GM12878 (cell line): Measurements from ENCODE around the gene TRIP12. TPM values are rescaled to one million over a fixed set of nuclear protein-coding genes. Genes with fewer than 3 reads are reported as not detected.
A peak's percentile ranks its signal among the peaks of the same experiment; 100 is the strongest.

ENCODE experiments used
- ATAC-seq: fragments of 200-7000 bp; cut with Tn5 transposase; 3 replicates; pipeline ENCODE4 v1.9.1; 2020; ENCODE audit warnings: mild to moderate bottlenecking, moderate library complexity
- BruUV-seq: library from RNA; stranded (reverse); fragments of 400-500 nt; replicated peaks from 2 replicates; lab custom pipeline; 2021; lab: Mats Ljungman, UMichigan
- CTCF ChIA-PET: fragments of 300-600 bp; sonication (Branson Sonifier 250); formaldehyde crosslinking; extraction: SDS; loops from one replicate; lab custom pipeline; 2021; ENCODE audit warnings: inconsistent platforms; lab: Yijun Ruan, JAX
- POLR2A ChIA-PET: fragments of 350-600 bp; formaldehyde crosslinking; extraction: SDS; loops from one replicate; lab custom pipeline; 2021; ENCODE audit warnings: inconsistent platforms; lab: Charles Lee
- RAD21 ChIA-PET: fragments of 300-600 bp; sonication (Branson Sonifier 250); formaldehyde crosslinking; loops from one replicate; lab custom pipeline; 2023; ENCODE audit warnings: antibody characterized with exemption; ENCODE audit not compliant: unreplicated experiment; lab: Charles Lee
- SMC1A ChIA-PET: fragments of 300-600 bp; sonication (Branson Sonifier 250); formaldehyde crosslinking; loops from one replicate; lab custom pipeline; 2023; ENCODE audit not compliant: unreplicated experiment, uncharacterized antibody; lab: Charles Lee
- DNase-seq: peaks from one replicate; pipeline ENCODE4 v3.0.0-alpha.2; 2011; ENCODE audit warnings: low read depth, low spot score
- FAIRE-seq: peaks from 3 replicates; lab custom pipeline; 2011; peaks lifted over from hg19 to GRCh38; lab: Jason Lieb, UNC
- H2AFZ ChIP-seq: 2 replicates; pipeline ENCODE4 v1.6.0; 2011; ENCODE audit warnings: low read depth, low read length, control low read depth; ENCODE audit not compliant: control insufficient read depth
- H3K27ac ChIP-seq: 2 replicates; pipeline ENCODE4 v1.5.1; 2011; ENCODE audit warnings: control low read depth; ENCODE audit not compliant: control insufficient read depth, insufficient read depth
- H3K27me3 ChIP-seq, 2 experiments: replicated peaks in 1 of 2; 2 replicates each; pipeline versions ENCODE4 v1.6.0 to v1.6.1; 2011; ENCODE audit warnings: low read length in 1 of 2; ENCODE audit not compliant: control insufficient read depth in 2 of 2, insufficient read depth in 2 of 2
- H3K36me3 ChIP-seq, 2 experiments: 2 replicates each; pipeline ENCODE4 v1.5.1; 2011; ENCODE audit warnings: low read length in 1 of 2; ENCODE audit not compliant: control insufficient read depth in 2 of 2, insufficient read depth in 2 of 2
- H3K4me1 ChIP-seq: 2 replicates; pipeline ENCODE4 v1.6.1; 2011; ENCODE audit warnings: mild to moderate bottlenecking, low read length, moderate library complexity, mixed read lengths; ENCODE audit not compliant: control insufficient read depth, insufficient read depth
- H3K4me2 ChIP-seq: 2 replicates; pipeline ENCODE4 v1.6.0; 2011; ENCODE audit warnings: control low read depth; ENCODE audit not compliant: control insufficient read depth, insufficient read depth
- H3K4me3 ChIP-seq: fragments of 200-600 bp; sonication (generic); 2 replicates; pipeline ENCODE4 v1.5.1; 2016
- H3K79me2 ChIP-seq: 2 replicates; pipeline ENCODE4 v1.6.0; 2011; ENCODE audit warnings: low read length; ENCODE audit not compliant: control insufficient read depth, insufficient read depth
- H3K9ac ChIP-seq: 2 replicates; pipeline ENCODE4 v1.8.0; 2011; ENCODE audit warnings: low read length, control low read depth, mixed read lengths; ENCODE audit not compliant: control insufficient read depth, insufficient read depth
- H3K9me3 ChIP-seq: replicated peaks from 3 replicates; pipeline ENCODE4 v1.5.1; 2011; ENCODE audit warnings: mild to moderate bottlenecking, low read length; ENCODE audit not compliant: control insufficient read depth, insufficient read depth
- H4K20me1 ChIP-seq: 2 replicates; pipeline ENCODE4 v1.6.0; 2011; ENCODE audit not compliant: control insufficient read depth, insufficient read depth
- BCL11A ChIP-seq: IDR thresholded peaks from 2 replicates; pipeline ENCODE4 v1.6.1; 2011; ENCODE audit warnings: low read depth, low read length
- MEF2B ChIP-seq: fragments of 450-650 bp; IDR thresholded peaks from 2 replicates; pipeline ENCODE4 v1.6.1; 2018; ENCODE audit warnings: mild to moderate bottlenecking, moderate library complexity; ENCODE audit not compliant: partially characterized antibody, poor library complexity, severe bottlenecking
- PAX5 ChIP-seq: IDR thresholded peaks from 2 replicates; pipeline ENCODE4 v1.6.1; 2011; ENCODE audit warnings: low read depth, low read length, borderline replicate concordance
- PML ChIP-seq: IDR thresholded peaks from 2 replicates; pipeline ENCODE4 v1.6.1; 2012; ENCODE audit warnings: low read length, inconsistent platforms
- SMAD1 ChIP-seq: fragments of 450-650 bp; IDR thresholded peaks from 2 replicates; pipeline ENCODE4 v1.6.1; 2018; ENCODE audit warnings: mild to moderate bottlenecking, low read depth; ENCODE audit not compliant: partially characterized antibody
- SP1 ChIP-seq: IDR thresholded peaks from one replicate; pipeline ENCODE4 v1.6.1; 2011; ENCODE audit warnings: low read depth, low read length
- WGBS: methylation state at CpG from one replicate; pipeline ENCODE4 v1.1.6; 2016; ENCODE audit warnings: low lambda C conversion rate; ENCODE audit not compliant: insufficient replicate concordance, insufficient coverage; ENCODE audit errors: missing lambda C conversion rate; 5-methylcytosine and 5-hydroxymethylcytosine counted together
- in situ Hi-C: fragments of 300-500 bp; cut with MboI; formaldehyde crosslinking; loops from 9 replicates; pipeline ENCODE4 v1.14.3; 2018; ENCODE audit warnings: mixed read lengths
- intact Hi-C: fragments of 100-400 bp; cut with micrococcal nuclease; formaldehyde crosslinking; loops from one replicate; pipeline ENCODE4 v1.14.2; 2022; ENCODE audit not compliant: unreplicated experiment
- polyA plus RNA-seq, 11 experiments: library from polyadenylated mRNA; depleted of rRNA in 4 of 11; unstranded in 6 of 11; stranded (reverse) in 5 of 11; fragments of >200 nt; fragmentation: Nextera tagmentation in 4 of 11; fragmentation: Illumina TruSeq in 1 of 11; extraction: Ambion mirVana in 4 of 11; extraction: Trizol in 1 of 11; gene quantifications; 1 replicate in 1 of 11; 2 replicates in 10 of 11; pipeline versions ENCODE4 v1.2.1 to v1.2.3, GENCODE V29; 2011 to 2016; ENCODE audit warnings: inconsistent platforms in 2 of 11, missing spikeins in 2 of 11, low read depth in 1 of 11
- total RNA-seq, 4 experiments: library from RNA; depleted of rRNA in 3 of 4; stranded (reverse); fragments of >200 nt in 3 of 4; fragmentation: Illumina TruSeq in 1 of 4; extraction: Trizol in 1 of 4; gene quantifications; 2 replicates each; pipeline versions ENCODE4 v1.2.1 to v1.2.3, GENCODE V29; 2013 to 2021
- TF ChIP-seq, protein P1 (sequence below): fragments of 450-650 bp; IDR thresholded peaks from 2 replicates; pipeline ENCODE4 v1.6.1; 2014; ENCODE audit warnings: mild to moderate bottlenecking
- TF ChIP-seq, protein P2 (sequence below): fragments of 450-650 bp; formaldehyde crosslinking; IDR thresholded peaks from 2 replicates; pipeline ENCODE4 v1.4.0; 2020; ENCODE audit warnings: mild to moderate bottlenecking, moderate library complexity
- TF ChIP-seq, protein P3 (sequence below): IDR thresholded peaks from 2 replicates; pipeline ENCODE4 v1.6.1; 2012; ENCODE audit warnings: low read depth, low read length, improper control_type of control experiment
- TF ChIP-seq, protein P4 (sequence below): fragments of 450-650 bp; IDR thresholded peaks from 2 replicates; pipeline ENCODE4 v1.6.1; 2017; ENCODE audit warnings: mild to moderate bottlenecking, moderate library complexity

The TRIP12 gene
- total and polyA plus RNA-seq, 10 of the 15 experiments (the other 5 are each of a cell fraction or from before 2014, with no cell fraction given), result 23.1 to 207 (median 97.0) TPM

DNA sequence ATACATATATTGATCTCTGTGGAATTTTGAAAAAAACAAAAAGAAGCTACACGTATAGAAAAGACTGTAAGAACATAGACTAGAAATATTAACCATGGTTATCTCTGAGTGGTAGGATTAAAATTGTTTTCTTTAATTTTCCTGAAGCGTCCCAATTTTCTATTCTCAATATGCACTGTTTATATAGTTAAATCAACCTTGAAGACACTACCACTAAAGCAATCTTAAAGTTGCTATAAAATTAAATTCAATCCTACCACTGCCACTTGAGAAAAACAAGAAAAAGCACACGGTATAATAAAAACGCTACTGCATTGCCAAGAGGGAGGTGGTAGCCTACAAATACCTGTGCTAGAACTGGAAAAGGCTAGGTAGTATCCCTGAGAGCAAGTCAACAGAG, 47.2 kb downstream of the TRIP12 start:
- Histone ChIP-seq H3K27me3 (no peaks in the 10 kb centered on the region), H3K27ac (no peak overlapping the region), H3K4me3 (no peak overlapping the region), H4K20me1 (no peaks in the 10 kb centered on the region), H2AFZ (no peak overlapping the region)
- TSS peak; percentile 1 for BruUV-seq
- FAIRE-seq, result no peak
- TF ChIP-seq, protein P1, sequence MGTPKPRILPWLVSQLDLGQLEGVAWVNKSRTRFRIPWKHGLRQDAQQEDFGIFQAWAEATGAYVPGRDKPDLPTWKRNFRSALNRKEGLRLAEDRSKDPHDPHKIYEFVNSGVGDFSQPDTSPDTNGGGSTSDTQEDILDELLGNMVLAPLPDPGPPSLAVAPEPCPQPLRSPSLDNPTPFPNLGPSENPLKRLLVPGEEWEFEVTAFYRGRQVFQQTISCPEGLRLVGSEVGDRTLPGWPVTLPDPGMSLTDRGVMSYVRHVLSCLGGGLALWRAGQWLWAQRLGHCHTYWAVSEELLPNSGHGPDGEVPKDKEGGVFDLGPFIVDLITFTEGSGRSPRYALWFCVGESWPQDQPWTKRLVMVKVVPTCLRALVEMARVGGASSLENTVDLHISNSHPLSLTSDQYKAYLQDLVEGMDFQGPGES, result no peak
- TF ChIP-seq, protein P2, sequence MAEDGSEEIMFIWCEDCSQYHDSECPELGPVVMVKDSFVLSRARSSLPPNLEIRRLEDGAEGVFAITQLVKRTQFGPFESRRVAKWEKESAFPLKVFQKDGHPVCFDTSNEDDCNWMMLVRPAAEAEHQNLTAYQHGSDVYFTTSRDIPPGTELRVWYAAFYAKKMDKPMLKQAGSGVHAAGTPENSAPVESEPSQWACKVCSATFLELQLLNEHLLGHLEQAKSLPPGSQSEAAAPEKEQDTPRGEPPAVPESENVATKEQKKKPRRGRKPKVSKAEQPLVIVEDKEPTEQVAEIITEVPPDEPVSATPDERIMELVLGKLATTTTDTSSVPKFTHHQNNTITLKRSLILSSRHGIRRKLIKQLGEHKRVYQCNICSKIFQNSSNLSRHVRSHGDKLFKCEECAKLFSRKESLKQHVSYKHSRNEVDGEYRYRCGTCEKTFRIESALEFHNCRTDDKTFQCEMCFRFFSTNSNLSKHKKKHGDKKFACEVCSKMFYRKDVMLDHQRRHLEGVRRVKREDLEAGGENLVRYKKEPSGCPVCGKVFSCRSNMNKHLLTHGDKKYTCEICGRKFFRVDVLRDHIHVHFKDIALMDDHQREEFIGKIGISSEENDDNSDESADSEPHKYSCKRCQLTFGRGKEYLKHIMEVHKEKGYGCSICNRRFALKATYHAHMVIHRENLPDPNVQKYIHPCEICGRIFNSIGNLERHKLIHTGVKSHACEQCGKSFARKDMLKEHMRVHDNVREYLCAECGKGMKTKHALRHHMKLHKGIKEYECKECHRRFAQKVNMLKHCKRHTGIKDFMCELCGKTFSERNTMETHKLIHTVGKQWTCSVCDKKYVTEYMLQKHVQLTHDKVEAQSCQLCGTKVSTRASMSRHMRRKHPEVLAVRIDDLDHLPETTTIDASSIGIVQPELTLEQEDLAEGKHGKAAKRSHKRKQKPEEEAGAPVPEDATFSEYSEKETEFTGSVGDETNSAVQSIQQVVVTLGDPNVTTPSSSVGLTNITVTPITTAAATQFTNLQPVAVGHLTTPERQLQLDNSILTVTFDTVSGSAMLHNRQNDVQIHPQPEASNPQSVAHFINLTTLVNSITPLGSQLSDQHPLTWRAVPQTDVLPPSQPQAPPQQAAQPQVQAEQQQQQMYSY (CRISPR knock-in tag), result no peak
- TF ChIP-seq SMAD1 (no peak), PAX5 (no peak), MEF2B (no peak), SP1 (no peak), BCL11A (no peak), PML (no peak)
- TF ChIP-seq, protein P3, sequence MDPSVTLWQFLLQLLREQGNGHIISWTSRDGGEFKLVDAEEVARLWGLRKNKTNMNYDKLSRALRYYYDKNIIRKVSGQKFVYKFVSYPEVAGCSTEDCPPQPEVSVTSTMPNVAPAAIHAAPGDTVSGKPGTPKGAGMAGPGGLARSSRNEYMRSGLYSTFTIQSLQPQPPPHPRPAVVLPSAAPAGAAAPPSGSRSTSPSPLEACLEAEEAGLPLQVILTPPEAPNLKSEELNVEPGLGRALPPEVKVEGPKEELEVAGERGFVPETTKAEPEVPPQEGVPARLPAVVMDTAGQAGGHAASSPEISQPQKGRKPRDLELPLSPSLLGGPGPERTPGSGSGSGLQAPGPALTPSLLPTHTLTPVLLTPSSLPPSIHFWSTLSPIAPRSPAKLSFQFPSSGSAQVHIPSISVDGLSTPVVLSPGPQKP, result no peak
- TF ChIP-seq, protein P4, sequence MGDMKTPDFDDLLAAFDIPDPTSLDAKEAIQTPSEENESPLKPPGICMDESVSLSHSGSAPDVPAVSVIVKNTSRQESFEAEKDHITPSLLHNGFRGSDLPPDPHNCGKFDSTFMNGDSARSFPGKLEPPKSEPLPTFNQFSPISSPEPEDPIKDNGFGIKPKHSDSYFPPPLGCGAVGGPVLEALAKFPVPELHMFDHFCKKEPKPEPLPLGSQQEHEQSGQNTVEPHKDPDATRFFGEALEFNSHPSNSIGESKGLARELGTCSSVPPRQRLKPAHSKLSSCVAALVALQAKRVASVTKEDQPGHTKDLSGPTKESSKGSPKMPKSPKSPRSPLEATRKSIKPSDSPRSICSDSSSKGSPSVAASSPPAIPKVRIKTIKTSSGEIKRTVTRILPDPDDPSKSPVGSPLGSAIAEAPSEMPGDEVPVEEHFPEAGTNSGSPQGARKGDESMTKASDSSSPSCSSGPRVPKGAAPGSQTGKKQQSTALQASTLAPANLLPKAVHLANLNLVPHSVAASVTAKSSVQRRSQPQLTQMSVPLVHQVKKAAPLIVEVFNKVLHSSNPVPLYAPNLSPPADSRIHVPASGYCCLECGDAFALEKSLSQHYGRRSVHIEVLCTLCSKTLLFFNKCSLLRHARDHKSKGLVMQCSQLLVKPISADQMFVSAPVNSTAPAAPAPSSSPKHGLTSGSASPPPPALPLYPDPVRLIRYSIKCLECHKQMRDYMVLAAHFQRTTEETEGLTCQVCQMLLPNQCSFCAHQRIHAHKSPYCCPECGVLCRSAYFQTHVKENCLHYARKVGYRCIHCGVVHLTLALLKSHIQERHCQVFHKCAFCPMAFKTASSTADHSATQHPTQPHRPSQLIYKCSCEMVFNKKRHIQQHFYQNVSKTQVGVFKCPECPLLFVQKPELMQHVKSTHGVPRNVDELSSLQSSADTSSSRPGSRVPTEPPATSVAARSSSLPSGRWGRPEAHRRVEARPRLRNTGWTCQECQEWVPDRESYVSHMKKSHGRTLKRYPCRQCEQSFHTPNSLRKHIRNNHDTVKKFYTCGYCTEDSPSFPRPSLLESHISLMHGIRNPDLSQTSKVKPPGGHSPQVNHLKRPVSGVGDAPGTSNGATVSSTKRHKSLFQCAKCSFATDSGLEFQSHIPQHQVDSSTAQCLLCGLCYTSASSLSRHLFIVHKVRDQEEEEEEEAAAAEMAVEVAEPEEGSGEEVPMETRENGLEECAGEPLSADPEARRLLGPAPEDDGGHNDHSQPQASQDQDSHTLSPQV, result no peak
- TF ChIP-seq, all 136 proteins: peak for 0
- ChIA-PET POLR2A (interaction anchor here (1.1 kb wide), 1 partner anchor 14 kb away, joined by 3 read pairs; no protein-coding TSS in a partner anchor), RAD21 (interaction anchor here (0.9 kb wide), 1 partner anchor 25 kb away, joined by 4 read pairs; no protein-coding TSS in a partner anchor), CTCF (interaction anchor here (0.6 to 2.1 kb wide), 6 partner anchors 11 to 142 kb away, joined by 3 to 7 read pairs (median 3); no protein-coding TSS in a partner anchor), SMC1A (interaction anchor here (0.7 to 2.0 kb wide), 9 partner anchors 8 to 76 kb away, joined by 3 to 6 read pairs (median 4); no protein-coding TSS in a partner anchor)
- Histone ChIP-seq H3K4me1 (peaks cover 11% of the 10 kb centered on the region; the same call in 1 of the 2 replicates), H3K79me2 (peaks cover 40% of the 10 kb centered on the region), H3K4me2 (no peak overlapping the region), H3K9me3 (no peaks in the 10 kb centered on the region), H3K36me3 (peaks cover 7 to 18% of the 10 kb centered on the region in 2 experiments), H3K9ac (no peak overlapping the region)
- no peak for DNase-seq
- WGBS, result 96% methylated on average over 4 of the region's 4 CpGs
- intact Hi-C loops (no loop called here), in situ Hi-C loops (no loop called here)
- ATAC-seq, result no peak
